Body of pancreas (tissue), 4 donors: ENCODE results near the gene KLK3. TPM values are rescaled to one million over a fixed set of nuclear protein-coding genes. Genes with fewer than 3 reads are reported as not detected.
"Not testable (repeated sequence)": the region's sequence is repeated elsewhere in the genome, so short reads cannot be mapped to it uniquely, and the experiment has no call there.

ENCODE experiments used
- ATAC-seq: fragments of 150-250 bp; one replicate; pipeline ENCODE4 v1.9.1; 2016
- DNase-seq, 4 donors: peaks; one replicate each; pipeline ENCODE4 v3.0.0-alpha.2; 2019
- H3K27ac ChIP-seq, 4 donors: fragments of 200-600 bp; sonication (generic); 1 replicate in 3 of 4; 2 replicates in 1 of 4; pipeline versions ENCODE4 v1.5.1 to v1.6.1; 2016 to 2019; ENCODE audit warnings: mild to moderate bottlenecking in 1 of 4, mixed read lengths in 1 of 4, moderate library complexity in 1 of 4
- H3K27me3 ChIP-seq, 2 donors: fragments of 200-600 bp; sonication (generic); one replicate each; pipeline ENCODE4 v1.6.0; 2016; ENCODE audit warnings: mild to moderate bottlenecking in 1 of 2
- H3K36me3 ChIP-seq, 2 donors: fragments of 200-600 bp; sonication (generic); replicated peaks in 1 of 2; 2 replicates each; pipeline ENCODE4 v1.5.1; 2016; ENCODE audit warnings: low read depth in 2 of 2; ENCODE audit not compliant: insufficient read depth in 1 of 2
- H3K4me1 ChIP-seq: fragments of 200-600 bp; sonication (generic); one replicate; pipeline ENCODE4 v1.6.0; 2016
- H3K4me3 ChIP-seq, 2 donors: fragments of 200-600 bp; sonication (generic); 1 replicate in 1 of 2; 2 replicates in 1 of 2; pipeline ENCODE4 v1.5.1; 2016 to 2019
- H3K9me3 ChIP-seq, 3 donors: fragments of 200-600 bp; sonication (generic); 1 replicate in 2 of 3; 2 replicates in 1 of 3; pipeline ENCODE4 v1.5.1; 2016
- CTCF ChIP-seq, 7 experiments: fragments of 450-650 bp in 4 of 7; fragments of 200-600 bp in 3 of 7; sonication (generic) in 3 of 7; IDR thresholded peaks; one replicate each; pipeline ENCODE4 v1.5.1; 2016 to 2019; ENCODE audit warnings: antibody characterized with exemption in 7 of 7
- POLR2A ChIP-seq, 3 donors: fragments of 450-650 bp; IDR thresholded peaks; one replicate each; pipeline ENCODE4 v1.6.1; 2016; ENCODE audit warnings: antibody characterized with exemption in 3 of 3, mild to moderate bottlenecking in 2 of 3
- WGBS, 2 donors: methylation state at CpG; one replicate each; pipeline ENCODE4 v1.1.5; 2017; 5-methylcytosine and 5-hydroxymethylcytosine counted together
- intact Hi-C: fragments of 100-400 bp; cut with DNase I; formaldehyde crosslinking; loops from one replicate; pipeline ENCODE4 v1.15.1; 2023
- total RNA-seq, 2 donors: library from RNA; depleted of rRNA; stranded (reverse); fragments of >200 nt; gene quantifications; one replicate each; pipeline ENCODE4 v1.1.0, GENCODE V29; 2016

Gene KLK3
- total RNA-seq, 2 donors from 2014 or later, result not detected

GRCh38 chr19:50893047-50893736 lies 38.5 kb downstream of the KLK3 start:
- 83% methylated on average over 18 of the region's 18 CpGs; no CpG with 5 or more reads in 1 of the 2 donors for WGBS, 2 donors
- H3K27me3 ChIP-seq, result no peaks in the 10 kb centered on the region
- H3K36me3 ChIP-seq, result no peaks in the 10 kb centered on the region
- H3K4me3 ChIP-seq, result no peak overlapping the region
- H3K9me3 ChIP-seq, result no peaks in the 10 kb centered on the region
- no peak for ATAC-seq
- H3K4me1 ChIP-seq, result no peaks in the 10 kb centered on the region
- TF ChIP-seq POLR2A (IDR thresholded peaks at IDR 0.05), result no peak
- TF ChIP-seq CTCF (IDR thresholded peaks at IDR 0.05), result peak in 1 of 7 experiments; percentile 27
- no peak overlapping the region for H3K27ac ChIP-seq
- intact Hi-C loops, result no loop called here
- DNase-seq, result peak in 2 of 4 donors; percentile 15 to 40

- DNase-seq, result no peak
- no peak for ATAC-seq
- no peaks in the 10 kb centered on the region for H3K9me3 ChIP-seq
- no peak overlapping the region for H3K4me3 ChIP-seq
- H3K27me3 ChIP-seq, result no peaks in the 10 kb centered on the region
- 49 to 52% methylated on average over 8 to 10 of the region's 10 CpGs for WGBS, 2 donors
- H3K4me1 ChIP-seq, result no peaks in the 10 kb centered on the region
- no peak for TF ChIP-seq CTCF (IDR thresholded peaks at IDR 0.05)
- no peak for TF ChIP-seq POLR2A (IDR thresholded peaks at IDR 0.05)
- no peak overlapping the region for H3K27ac ChIP-seq
- no peaks in the 10 kb centered on the region for H3K36me3 ChIP-seq
- intact Hi-C loops, result no loop called here
Observed at GRCh38 chr19:50894478-50895356, 40.0 kb downstream of the KLK3 start.

- H3K4me1 ChIP-seq, ATAC-seq, H3K4me3 ChIP-seq, intact Hi-C loops, H3K36me3 ChIP-seq, DNase-seq, H3K9me3 ChIP-seq, H3K27me3 ChIP-seq, H3K27ac ChIP-seq: not testable (repeated sequence)
- WGBS, 2 donors, result 63 to 79% methylated on average over 8 to 9 of the region's 9 CpGs
Observed at GRCh38 chr19:50896089-50896590, 41.4 kb downstream of the KLK3 start.

GRCh38 chr19:50896591-50897190 lies 42.0 kb downstream of the KLK3 start:
- ATAC-seq (peak; percentile 45), DNase-seq (peak in 3 of 4 donors; percentile 9 to 75 (median 40))
- Histone ChIP-seq H3K36me3 (no peaks in the 10 kb centered on the region), H3K9me3 (no peaks in the 10 kb centered on the region), H3K27ac (no peak overlapping the region), H3K4me3 (no peak overlapping the region), H3K4me1 (no peaks in the 10 kb centered on the region), H3K27me3 (no peaks in the 10 kb centered on the region)
- WGBS, 2 donors, result 50 to 53% methylated on average over 5 to 6 of the region's 6 CpGs
- TF ChIP-seq CTCF (IDR thresholded peaks at IDR 0.05), result no peak
- no peak for TF ChIP-seq POLR2A (IDR thresholded peaks at IDR 0.05)
- intact Hi-C loops, result no loop called here

GRCh38 chr19:50897191-50897607 lies 42.5 kb downstream of the KLK3 start:
- no peak for TF ChIP-seq POLR2A (IDR thresholded peaks at IDR 0.05)
- TF ChIP-seq CTCF (IDR thresholded peaks at IDR 0.05), result no peak
- 52 to 82% methylated on average over 1 to 3 of the region's 3 CpGs for WGBS, 2 donors
- Histone ChIP-seq H3K9me3 (no peaks in the 10 kb centered on the region), H3K36me3 (no peaks in the 10 kb centered on the region), H3K4me1 (no peaks in the 10 kb centered on the region), H3K27me3 (no peaks in the 10 kb centered on the region), H3K27ac (no peak overlapping the region), H3K4me3 (no peak overlapping the region)
- DNase-seq (no peak), ATAC-seq (no peak)
- intact Hi-C loops, result no loop called here
